Gastroesophageal sphincter (tissue), 4 donors: ENCODE measurements around the gene KLHL30. TPM values are rescaled to one million over a fixed set of nuclear protein-coding genes. Genes with fewer than 3 reads are reported as not detected.
A peak's percentile ranks its signal among the peaks of the same experiment; 100 is the strongest.

Experiments
- ATAC-seq: fragments of 150-250 bp; one replicate; pipeline ENCODE4 v1.9.1; 2016; ENCODE audit warnings: mild to moderate bottlenecking, moderate library complexity
- H3K27ac ChIP-seq, 4 donors: fragments of 200-600 bp; sonication (generic) in 3 of 4; 1 replicate in 3 of 4; 2 replicates in 1 of 4; pipeline ENCODE4 v1.5.1; 2016 to 2019
- H3K27me3 ChIP-seq: fragments of 200-600 bp; sonication (generic); one replicate; pipeline ENCODE4 v1.5.1; 2019
- H3K36me3 ChIP-seq, 2 donors: fragments of 200-600 bp; sonication (generic); one replicate each; pipeline ENCODE4 v1.5.1; 2019; ENCODE audit warnings: control low read depth in 1 of 2
- H3K4me1 ChIP-seq, 3 donors: fragments of 200-600 bp; sonication (generic); 1 replicate in 2 of 3; 2 replicates in 1 of 3; pipeline ENCODE4 v1.5.1; 2016 to 2019; ENCODE audit warnings: control low read depth in 2 of 3
- H3K4me3 ChIP-seq, 2 donors: fragments of 200-600 bp; sonication (generic); one replicate each; pipeline ENCODE4 v1.5.1; 2019; ENCODE audit warnings: mild to moderate bottlenecking in 1 of 2, moderate library complexity in 1 of 2
- H3K9me3 ChIP-seq, 3 donors: fragments of 200-600 bp; sonication (generic); one replicate each; pipeline ENCODE4 v1.5.1; 2017 to 2019; ENCODE audit warnings: control low read depth in 2 of 3
- CTCF ChIP-seq, 4 experiments: fragments of 200-600 bp in 2 of 4; fragments of 450-650 bp in 2 of 4; sonication (generic) in 1 of 4; IDR thresholded peaks; one replicate each; pipeline ENCODE4 v1.5.1; 2017 to 2019; ENCODE audit warnings: antibody characterized with exemption in 4 of 4, mild to moderate bottlenecking in 2 of 4, moderate library complexity in 2 of 4
- EP300 ChIP-seq: sonication (generic); formaldehyde crosslinking; IDR thresholded peaks from one replicate; pipeline ENCODE4 v1.6.1; 2017; ENCODE audit warnings: antibody characterized with exemption, mild to moderate bottlenecking
- POLR2A ChIP-seq, 2 donors: fragments of 450-650 bp; IDR thresholded peaks; one replicate each; pipeline ENCODE4 v1.6.1; 2017; ENCODE audit warnings: antibody characterized with exemption in 2 of 2, mild to moderate bottlenecking in 2 of 2, moderate library complexity in 1 of 2
- POLR2AphosphoS5 ChIP-seq: sonication (generic); formaldehyde crosslinking; IDR thresholded peaks from one replicate; pipeline ENCODE4 v1.6.1; 2017; ENCODE audit warnings: antibody characterized with exemption
- WGBS, 2 donors: methylation state at CpG; one replicate each; pipeline ENCODE4 v1.1.5; 2018; ENCODE audit warnings: low coverage in 1 of 2; 5-methylcytosine and 5-hydroxymethylcytosine counted together
- total RNA-seq, 4 donors: library from RNA; depleted of rRNA; stranded (reverse); fragments of >200 nt; gene quantifications; one replicate each; pipeline ENCODE4 v1.1.0, GENCODE V29; 2016

KLHL30 gene
- total RNA-seq, 4 donors from 2014 or later, result 1.3 to 8.1 (median 3.7) TPM

DNA sequence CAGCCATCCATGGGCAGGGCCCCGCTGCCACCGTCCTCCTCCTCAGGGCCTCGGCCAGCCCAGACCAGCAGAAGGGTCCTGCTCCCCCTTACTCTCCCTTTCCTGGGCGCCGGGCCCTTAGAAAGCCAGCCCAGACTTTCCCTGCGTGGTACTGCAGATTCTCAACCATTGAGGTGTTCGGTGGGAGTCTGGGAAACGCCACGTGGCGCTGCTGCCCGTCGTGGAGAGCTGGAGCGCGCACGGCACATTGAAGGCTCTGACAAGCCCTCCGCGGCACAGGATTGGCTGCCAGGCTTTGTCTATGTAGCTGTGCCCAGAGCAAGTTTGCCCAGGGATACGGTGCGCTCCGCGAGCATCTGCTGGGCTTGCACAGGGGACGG, 10.4 kb upstream of the KLHL30 start:
- no peak for ATAC-seq
- TF ChIP-seq EP300 (no peak), CTCF (IDR thresholded peaks at IDR 0.05) (no peak), POLR2A (IDR thresholded peaks at IDR 0.05) (no peak), POLR2AphosphoS5 (no peak)
- Histone ChIP-seq H3K4me3 (peak overlapping the region in 1 of 2 donors; percentile 46), H3K9me3 (no peaks in the 10 kb centered on the region), H3K27ac (no peak overlapping the region), H3K4me1 (peaks cover 0 to 16% (median 0%) of the 10 kb centered on the region in 3 donors), H3K36me3 (peaks cover 0 to 18% of the 10 kb centered on the region in 2 donors), H3K27me3 (no peaks in the 10 kb centered on the region)
- 87% methylated on average over 3 of the region's 22 CpGs; no CpG with 5 or more reads in 1 of the 2 donors for WGBS, 2 donors

- Histone ChIP-seq H3K4me1 (peaks cover 0 to 16% (median 0%) of the 10 kb centered on the region in 3 donors), H3K27ac (no peak overlapping the region), H3K4me3 (no peak overlapping the region), H3K27me3 (no peaks in the 10 kb centered on the region), H3K9me3 (no peaks in the 10 kb centered on the region), H3K36me3 (peaks cover 0 to 18% of the 10 kb centered on the region in 2 donors)
- no CpG with 5 or more reads among the region's 30 CpGs for whole genome bisulfite sequencing, 2 donors
- TF ChIP-seq POLR2AphosphoS5, result no peak
- no peak for TF ChIP-seq CTCF (IDR thresholded peaks at IDR 0.05)
- no peak for TF ChIP-seq EP300
- no peak for TF ChIP-seq POLR2A (IDR thresholded peaks at IDR 0.05)
- no peak for ATAC-seq
Measured at GRCh38 chr2:238128534-238129001, 9.9 kb upstream of the KLHL30 start.

GRCh38 chr2:238129166-238130010, 9.1 kb upstream of the KLHL30 start:
- Histone ChIP-seq H3K27me3 (no peaks in the 10 kb centered on the region), H3K4me1 (peaks cover 0 to 16% (median 0%) of the 10 kb centered on the region in 3 donors), H3K27ac (no peak overlapping the region), H3K9me3 (no peaks in the 10 kb centered on the region), H3K36me3 (peaks cover 0 to 18% of the 10 kb centered on the region in 2 donors), H3K4me3 (no peak overlapping the region)
- no peak for TF ChIP-seq POLR2AphosphoS5
- TF ChIP-seq CTCF (IDR thresholded peaks at IDR 0.05), result no peak
- no peak for TF ChIP-seq EP300
- no peak for TF ChIP-seq POLR2A (IDR thresholded peaks at IDR 0.05)
- WGBS, 2 donors, result 73 to 79% methylated on average over 5 to 8 of the region's 22 CpGs
- no peak for ATAC-seq

DNA sequence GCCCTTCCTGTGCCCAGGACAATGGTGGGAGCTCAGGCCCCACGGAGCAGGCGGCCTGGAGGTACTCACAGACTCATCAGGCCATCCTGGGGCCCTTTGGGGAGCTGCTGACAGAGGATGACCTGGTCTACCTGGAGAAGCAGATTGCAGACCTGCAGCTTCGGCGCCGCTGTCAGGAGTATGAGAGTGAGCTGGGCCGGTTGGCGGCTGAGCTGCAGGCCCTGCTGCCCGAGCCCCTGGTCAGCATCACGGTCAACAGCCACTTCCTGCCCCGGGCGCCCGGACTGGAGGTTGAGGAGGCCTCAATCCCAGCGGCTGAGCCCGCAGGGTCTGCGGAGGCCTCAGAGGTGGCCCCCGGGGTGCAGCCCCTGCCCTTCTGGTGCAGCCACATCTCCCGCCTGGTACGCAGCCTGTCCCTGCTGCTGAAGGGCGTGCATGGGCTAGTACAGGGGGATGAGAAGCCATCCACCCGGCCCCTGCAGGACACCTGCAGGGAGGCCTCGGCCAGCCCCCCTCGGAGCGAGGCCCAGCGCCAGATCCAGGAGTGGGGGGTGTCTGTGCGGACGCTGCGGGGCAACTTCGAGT, 8.3 kb upstream of the KLHL30 start:
- no peak overlapping the region for H3K27ac ChIP-seq
- no peaks in the 10 kb centered on the region for H3K27me3 ChIP-seq
- H3K9me3 ChIP-seq, result no peaks in the 10 kb centered on the region
- TF ChIP-seq CTCF (IDR thresholded peaks at IDR 0.05), result no peak
- peaks cover 0 to 16% (median 0%) of the 10 kb centered on the region in 3 donors for H3K4me1 ChIP-seq
- no peak overlapping the region for H3K4me3 ChIP-seq
- no CpG with 5 or more reads among the region's 28 CpGs for WGBS, 2 donors
- no peak for ATAC-seq
- H3K36me3 ChIP-seq, result peaks cover 0 to 18% of the 10 kb centered on the region in 2 donors
